DND-41 (cell line): Measurements from ENCODE around the gene RAI1.

Experiments used
- CTCF ChIP-seq: IDR thresholded peaks from 2 replicates; pipeline ENCODE4 v1.5.1; 2012; ENCODE audit warnings: borderline replicate concordance, low read length, moderate library complexity, mild to moderate bottlenecking; ENCODE audit not compliant: poor library complexity, severe bottlenecking; ENCODE audit errors: extremely low read depth
- EZH2 ChIP-seq: IDR thresholded peaks from 3 replicates; pipeline ENCODE4 v1.6.1; 2012; ENCODE audit warnings: borderline replicate concordance, low read depth, mild to moderate bottlenecking, moderate library complexity, low read length, inconsistent platforms; ENCODE audit not compliant: severe bottlenecking

GRCh38 chr17:17813055-17813724 lies 131.9 kb downstream of the RAI1 start:
- no peak for TF ChIP-seq EZH2
- TF ChIP-seq CTCF = no peak
